Inferior parietal cortex (tissue), 1 donor: ENCODE data around the gene POLD3.

Source experiments
- DNase-seq: peaks from one replicate; pipeline ENCODE4 v3.0.0-alpha.2; 2016; ENCODE audit errors: extremely low spot score

The POLD3 gene

GRCh38 chr11:74672956-74673692, 80.7 kb downstream of the POLD3 start:
- peak; percentile 41 for DNase-seq

- DNase-seq: peak; percentile 59
Measured at GRCh38 chr11:74673693-74674360, 81.4 kb downstream of the POLD3 start.

GRCh38 chr11:74675761-74676160, 83.4 kb downstream of the POLD3 start:
- DNase-seq: no peak

GRCh38 chr11:74676596-74676995, 84.2 kb downstream of the POLD3 start:
- DNase-seq: no peak

GRCh38 chr11:74677131-74677530, 84.7 kb downstream of the POLD3 start:
- no peak for DNase-seq

GRCh38 chr11:74678041-74678440, 85.7 kb downstream of the POLD3 start:
- no peak for DNase-seq

GRCh38 chr11:74678591-74679512, 86.5 kb downstream of the POLD3 start:
- DNase-seq: no peak

GRCh38 chr11:74679513-74679865, 87.1 kb downstream of the POLD3 start:
- DNase-seq: no peak

GRCh38 chr11:74680035-74680671, 87.8 kb downstream of the POLD3 start:
- no peak for DNase-seq

GRCh38 chr11:74680703-74681531, 88.5 kb downstream of the POLD3 start:
- DNase-seq: no peak

- DNase-seq: no peak
Measured at GRCh38 chr11:74681686-74682651, 89.6 kb downstream of the POLD3 start.

GRCh38 chr11:74682731-74683278, 90.4 kb downstream of the POLD3 start:
- no peak for DNase-seq

- peak; percentile 66 for DNase-seq
Measured at GRCh38 chr11:74683279-74683871, 91.0 kb downstream of the POLD3 start.

- no peak for DNase-seq
Measured at GRCh38 chr11:74683941-74684481, 91.6 kb downstream of the POLD3 start.

- DNase-seq: no peak
Measured at GRCh38 chr11:74684661-74685060, 92.3 kb downstream of the POLD3 start.

GRCh38 chr11:74685338-74685737, 93.0 kb downstream of the POLD3 start:
- no peak for DNase-seq

- DNase-seq: no peak
Measured at GRCh38 chr11:74685905-74686304, 93.5 kb downstream of the POLD3 start.

- DNase-seq: no peak
Measured at GRCh38 chr11:74686792-74687191, 94.4 kb downstream of the POLD3 start.
